Cardiac muscle cell (in vitro differentiated cells and primary cell): Measurements from ENCODE around the gene CACNA1C. TPM values are rescaled to one million over a fixed set of nuclear protein-coding genes. Genes with fewer than 3 reads are reported as not detected.
A peak's percentile ranks its signal among the peaks of the same experiment; 100 is the strongest.

ENCODE experiments used
- DNase-seq, 2 donors: peaks; one replicate each; pipeline versions ENCODE4 v3.0.0 to v3.0.0-alpha.2; 2010 to 2017; ENCODE audit warnings: low read depth in 1 of 2, low spot score in 1 of 2
- H3K27ac ChIP-seq: fragments of 200-600 bp; sonication (generic); 2 replicates; pipeline ENCODE4 v1.5.1; 2016
- H3K27me3 ChIP-seq: fragments of 200-600 bp; sonication (generic); 2 replicates; pipeline ENCODE4 v1.6.0; 2016; ENCODE audit warnings: control low read depth
- H3K36me3 ChIP-seq: fragments of 200-600 bp; sonication (generic); 2 replicates; pipeline ENCODE4 v1.5.1; 2016; ENCODE audit warnings: control low read depth
- H3K4me1 ChIP-seq: fragments of 200-600 bp; sonication (generic); 2 replicates; pipeline ENCODE4 v1.8.1; 2017; ENCODE audit warnings: low read depth, mild to moderate bottlenecking, mixed run types
- H3K4me3 ChIP-seq: fragments of 200-600 bp; sonication (generic); 2 replicates; pipeline ENCODE4 v1.5.1; 2016; ENCODE audit warnings: mild to moderate bottlenecking
- H3K9me3 ChIP-seq: fragments of 200-600 bp; sonication (generic); 2 replicates; pipeline ENCODE4 v1.5.1; 2017; ENCODE audit warnings: low read depth, mild to moderate bottlenecking, control low read depth
- polyA plus RNA-seq: library from polyadenylated mRNA; unstranded; fragments of >200 nt; fragmentation: Nextera tagmentation; extraction: Ambion mirVana; gene quantifications from 2 replicates; pipeline ENCODE4 v1.2.1, GENCODE V29; 2016
- total RNA-seq: library from RNA; depleted of rRNA; stranded (reverse); fragments of >200 nt; gene quantifications from 2 replicates; pipeline ENCODE4 v1.2.3, GENCODE V29; 2016
- TF ChIP-seq, protein P1 (sequence below): IDR thresholded peaks from 2 replicates; pipeline ENCODE4 v1.5.1; 2012; ENCODE audit warnings: low read depth, mild to moderate bottlenecking, low read length

Gene CACNA1C
- total and polyA plus RNA-seq, 2 experiments from 2014 or later: 40.8 to 77.8 TPM

DNA sequence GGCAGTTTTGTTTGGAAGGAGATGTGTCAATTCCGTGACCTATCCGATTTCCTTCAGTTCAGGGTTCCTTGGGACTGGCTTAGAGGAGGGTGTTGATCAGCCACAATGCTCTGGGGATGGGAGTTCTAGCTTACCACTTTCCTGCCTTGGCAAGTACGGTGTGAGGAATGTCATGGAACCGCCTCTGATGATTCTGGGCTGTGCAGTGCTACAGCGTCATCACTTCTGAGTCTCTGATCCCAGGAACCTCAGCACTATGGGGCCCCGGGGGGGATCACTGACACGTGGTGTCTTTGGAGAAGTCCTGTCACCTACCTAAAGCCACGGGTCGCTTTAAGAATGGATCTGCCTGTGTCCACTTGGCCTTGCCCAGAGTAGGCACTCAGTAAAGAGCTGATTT, 470.5 kb downstream of the CACNA1C start:
- no peaks in the 10 kb centered on the region for H3K27me3 ChIP-seq
- peaks cover 2% of the 10 kb centered on the region for H3K36me3 ChIP-seq
- H3K4me3 ChIP-seq: no peak overlapping the region
- TF ChIP-seq, protein P1, sequence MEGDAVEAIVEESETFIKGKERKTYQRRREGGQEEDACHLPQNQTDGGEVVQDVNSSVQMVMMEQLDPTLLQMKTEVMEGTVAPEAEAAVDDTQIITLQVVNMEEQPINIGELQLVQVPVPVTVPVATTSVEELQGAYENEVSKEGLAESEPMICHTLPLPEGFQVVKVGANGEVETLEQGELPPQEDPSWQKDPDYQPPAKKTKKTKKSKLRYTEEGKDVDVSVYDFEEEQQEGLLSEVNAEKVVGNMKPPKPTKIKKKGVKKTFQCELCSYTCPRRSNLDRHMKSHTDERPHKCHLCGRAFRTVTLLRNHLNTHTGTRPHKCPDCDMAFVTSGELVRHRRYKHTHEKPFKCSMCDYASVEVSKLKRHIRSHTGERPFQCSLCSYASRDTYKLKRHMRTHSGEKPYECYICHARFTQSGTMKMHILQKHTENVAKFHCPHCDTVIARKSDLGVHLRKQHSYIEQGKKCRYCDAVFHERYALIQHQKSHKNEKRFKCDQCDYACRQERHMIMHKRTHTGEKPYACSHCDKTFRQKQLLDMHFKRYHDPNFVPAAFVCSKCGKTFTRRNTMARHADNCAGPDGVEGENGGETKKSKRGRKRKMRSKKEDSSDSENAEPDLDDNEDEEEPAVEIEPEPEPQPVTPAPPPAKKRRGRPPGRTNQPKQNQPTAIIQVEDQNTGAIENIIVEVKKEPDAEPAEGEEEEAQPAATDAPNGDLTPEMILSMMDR: no peak
- no peak for DNase-seq
- H3K9me3 ChIP-seq: no peaks in the 10 kb centered on the region
- H3K4me1 ChIP-seq: peaks cover 42% of the 10 kb centered on the region
- peak overlapping the region; percentile 1 for H3K27ac ChIP-seq

DNA sequence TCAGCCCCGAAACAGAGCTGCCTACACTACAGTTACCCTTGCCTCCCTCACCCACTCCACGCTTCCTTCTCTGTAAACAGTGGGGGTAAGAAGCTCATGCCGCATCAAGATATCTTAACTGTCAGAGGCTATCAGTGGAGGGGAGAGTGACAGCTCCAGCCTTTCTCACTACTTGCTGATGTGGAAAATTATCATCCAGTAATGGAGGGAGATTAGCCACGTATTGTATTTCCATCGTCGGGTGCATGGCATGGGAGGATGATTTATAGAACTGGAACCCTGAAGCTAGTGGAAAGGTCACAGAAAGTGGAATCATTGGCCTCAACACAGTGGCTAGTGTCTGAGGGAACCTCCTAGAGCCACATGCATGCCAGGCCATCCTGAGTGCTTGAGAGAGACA, 471.1 kb downstream of the CACNA1C start:
- H3K4me1 ChIP-seq: peaks cover 42% of the 10 kb centered on the region
- TF ChIP-seq, protein P1: no peak
- H3K27ac ChIP-seq: peak overlapping the region; percentile 1
- no peaks in the 10 kb centered on the region for H3K27me3 ChIP-seq
- H3K4me3 ChIP-seq: no peak overlapping the region
- peaks cover 2% of the 10 kb centered on the region for H3K36me3 ChIP-seq
- no peaks in the 10 kb centered on the region for H3K9me3 ChIP-seq
- no peak for DNase-seq

DNA sequence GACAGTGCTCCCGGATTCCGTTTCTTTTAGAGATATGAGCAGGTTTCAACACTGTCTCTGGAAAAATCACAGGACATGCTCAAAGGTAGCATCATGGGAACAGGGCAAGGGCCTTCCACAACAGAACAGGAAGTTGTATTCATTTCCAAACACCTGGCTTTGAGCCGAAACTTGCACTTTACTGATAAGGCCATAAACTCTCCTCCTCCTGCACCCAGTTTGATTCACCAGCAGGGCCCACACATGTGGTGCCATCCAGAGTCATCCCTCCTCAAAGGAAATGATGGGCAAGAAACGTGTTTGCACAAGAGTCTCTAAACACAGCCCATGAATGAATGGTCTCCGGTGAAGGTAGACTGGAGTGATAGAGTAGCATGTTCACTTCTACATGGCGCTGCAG, 473.6 kb downstream of the CACNA1C start:
- no peaks in the 10 kb centered on the region for H3K9me3 ChIP-seq
- no peak overlapping the region for H3K27ac ChIP-seq
- TF ChIP-seq, protein P1: no peak
- no peaks in the 10 kb centered on the region for H3K27me3 ChIP-seq
- DNase-seq: peak in 1 of 2 donors; percentile 55
- no peak overlapping the region for H3K4me3 ChIP-seq
- H3K36me3 ChIP-seq: peaks cover 8% of the 10 kb centered on the region
- peaks cover 36% of the 10 kb centered on the region for H3K4me1 ChIP-seq

DNA sequence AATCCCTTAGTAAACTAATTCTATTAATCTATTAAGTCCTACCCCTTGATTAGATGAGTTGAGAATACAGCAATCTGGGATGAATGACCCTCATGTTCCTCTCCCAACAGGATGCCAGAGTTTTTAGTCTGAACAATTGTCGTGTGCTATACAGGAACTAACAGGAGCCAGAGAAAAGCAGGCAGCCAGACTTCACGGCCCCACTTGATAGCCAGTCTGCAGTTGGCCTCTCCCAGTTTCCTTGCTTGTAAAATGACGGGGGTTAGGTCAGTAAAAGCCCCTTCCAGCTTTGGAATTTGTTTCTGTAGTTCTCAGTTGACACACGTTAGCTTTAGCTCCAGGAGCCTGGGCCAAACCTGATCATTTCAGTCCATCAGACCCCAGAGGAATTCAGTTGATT, 475.2 kb downstream of the CACNA1C start:
- H3K4me3 ChIP-seq: no peak overlapping the region

DNA sequence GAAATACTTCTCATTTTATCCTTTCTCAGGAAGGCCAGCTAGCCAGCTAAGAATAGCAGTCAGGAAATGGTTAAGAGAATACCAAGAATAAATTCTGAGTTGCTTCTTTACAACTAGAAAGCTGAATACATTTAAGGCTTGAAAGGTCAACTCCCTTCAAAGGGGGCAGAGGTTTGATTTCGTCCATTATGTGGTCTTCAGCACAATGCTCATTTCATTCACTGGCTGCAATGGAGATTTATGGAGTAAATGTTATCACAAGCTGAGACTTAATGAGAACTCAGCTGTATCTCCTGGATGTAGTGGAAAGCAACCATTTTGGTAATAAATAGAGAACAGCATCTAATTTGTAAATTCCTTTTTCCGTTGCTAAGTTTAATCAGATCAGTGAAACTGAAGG, 477.0 kb downstream of the CACNA1C start:
- TF ChIP-seq, protein P1: no peak
- no peaks in the 10 kb centered on the region for H3K9me3 ChIP-seq
- peaks cover 23% of the 10 kb centered on the region for H3K4me1 ChIP-seq
- no peaks in the 10 kb centered on the region for H3K27me3 ChIP-seq
- peaks cover 8% of the 10 kb centered on the region for H3K36me3 ChIP-seq
- H3K4me3 ChIP-seq: no peak overlapping the region
- no peak for DNase-seq
- H3K27ac ChIP-seq: no peak overlapping the region

More for the DNA sequence above, 475.2 kb downstream of the CACNA1C start:
- H3K27ac ChIP-seq: peak overlapping the region; percentile 38
- no peaks in the 10 kb centered on the region for H3K9me3 ChIP-seq
- no peaks in the 10 kb centered on the region for H3K27me3 ChIP-seq
- peaks cover 8% of the 10 kb centered on the region for H3K36me3 ChIP-seq
- peaks cover 24% of the 10 kb centered on the region for H3K4me1 ChIP-seq
- peak in 1 of 2 donors; percentile 30 for DNase-seq
- TF ChIP-seq, protein P1: no peak

DNA sequence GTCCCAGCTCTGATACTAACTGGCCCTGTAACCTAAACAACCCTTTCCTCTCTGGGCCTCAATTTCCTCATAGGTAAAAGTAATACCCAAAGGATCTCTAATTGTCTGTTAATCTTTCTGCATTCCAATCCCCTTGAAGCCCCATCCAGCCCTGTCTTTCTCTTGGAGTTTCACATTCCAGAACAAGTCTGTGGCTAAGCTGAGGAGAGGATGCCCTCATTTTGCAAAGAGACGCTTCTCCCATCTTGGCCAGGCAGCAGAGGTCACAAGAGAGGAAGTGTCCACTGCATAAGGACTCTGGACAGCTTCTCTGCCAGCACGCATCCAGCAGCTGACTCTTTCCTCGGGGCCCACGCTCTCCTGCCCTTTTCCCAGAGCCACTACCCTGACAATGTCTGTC, 478.6 kb downstream of the CACNA1C start:
- H3K27ac ChIP-seq: no peak overlapping the region
- H3K4me3 ChIP-seq: no peak overlapping the region
- no peaks in the 10 kb centered on the region for H3K9me3 ChIP-seq
- peaks cover 20% of the 10 kb centered on the region for H3K4me1 ChIP-seq
- no peaks in the 10 kb centered on the region for H3K27me3 ChIP-seq
- TF ChIP-seq, protein P1: no peak
- DNase-seq: no peak
- peaks cover 8% of the 10 kb centered on the region for H3K36me3 ChIP-seq
